ENCODE measurements around the gene ZNF224.

Gene ZNF224

DNA sequence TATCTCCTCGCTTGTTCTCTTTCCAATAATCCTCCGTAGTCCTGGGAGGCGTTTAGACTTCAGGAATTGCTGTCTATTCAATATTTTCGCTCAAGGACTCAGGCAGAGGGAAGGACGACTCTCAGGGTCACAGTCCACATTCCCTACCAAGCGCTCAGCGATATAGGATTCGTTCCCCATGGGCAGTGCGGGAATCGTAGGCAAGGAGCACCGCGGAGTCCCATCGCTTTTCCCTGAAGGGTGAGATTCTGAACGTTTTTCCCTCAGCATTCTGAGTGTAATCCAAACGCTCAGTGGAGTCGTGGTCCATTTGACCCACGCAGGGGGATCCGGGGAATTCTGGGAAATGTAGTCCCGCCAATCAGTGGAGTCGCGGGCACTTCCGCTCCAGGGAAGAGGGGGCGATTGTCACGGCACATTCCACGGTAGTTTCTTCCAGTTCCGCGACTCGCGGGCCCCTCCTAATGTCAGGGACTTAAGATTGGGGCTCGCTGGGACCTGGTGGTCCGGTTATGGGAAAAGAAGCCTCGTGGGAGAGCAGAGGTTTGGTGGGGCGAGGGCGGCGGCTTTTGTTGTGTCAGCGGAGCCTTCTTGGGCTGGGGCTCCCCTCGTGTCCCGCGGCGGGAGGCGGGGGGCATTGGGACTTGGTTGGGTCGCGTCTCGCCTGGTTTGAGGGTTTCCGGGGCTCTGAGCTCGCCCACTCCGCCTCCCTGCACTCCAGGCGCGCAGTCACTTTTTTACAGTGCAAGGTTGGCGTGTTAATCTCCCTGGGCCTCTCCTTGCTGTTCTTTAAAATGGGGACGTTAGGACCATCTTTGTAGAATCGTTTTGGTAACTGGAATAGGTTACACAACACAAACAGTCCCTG lies 47.3 kb downstream of the ZNF224 start, which contains the start of gene ZNF234:
Gene ZNF234 (plus strand): TSS at position 364 of the 868 bp plus-strand sequence. CDS start 3,079 bp downstream, outside the sequence.
- peak; percentile 67 to 85 for DNase-seq

DNA sequence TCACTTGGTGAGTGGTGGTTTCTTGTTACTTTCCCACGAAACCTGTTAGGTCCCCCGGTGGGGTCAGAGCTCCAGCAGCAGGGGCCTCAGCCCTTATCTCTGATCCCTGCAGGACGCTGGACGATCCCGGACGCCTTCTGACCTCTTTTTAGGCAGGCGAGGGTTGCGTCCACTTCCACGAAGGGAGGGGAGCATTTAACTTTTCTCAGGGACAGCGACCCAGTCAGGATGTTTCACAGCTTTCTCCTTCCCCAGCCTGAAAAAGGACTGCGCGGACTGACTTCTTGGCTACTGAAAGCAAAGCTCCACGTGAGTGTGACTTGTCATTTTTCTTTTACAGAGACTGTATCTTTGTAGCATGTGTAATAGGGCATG lies 47.9 kb downstream of the ZNF224 start:
- DNase-seq, result no peak

DNA sequence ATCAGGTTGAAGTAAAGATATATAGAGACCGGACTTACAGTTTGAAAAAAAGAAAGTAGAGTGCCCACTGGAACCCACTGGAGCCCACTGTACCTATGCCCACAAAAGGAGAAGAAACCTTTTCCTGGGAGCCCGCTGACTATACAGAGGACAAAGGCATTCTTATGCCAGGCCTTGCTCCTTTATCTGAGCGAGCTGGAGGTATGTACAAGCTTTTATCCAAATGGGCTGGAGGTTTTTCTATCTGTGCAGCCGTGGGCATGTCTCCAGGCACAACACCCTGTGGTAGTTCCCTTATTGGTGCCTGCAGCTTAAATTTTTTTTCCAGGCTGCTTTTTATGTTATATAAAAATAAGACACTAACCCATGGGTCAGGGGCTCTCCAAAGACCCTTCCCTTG lies 55.6 kb downstream of the ZNF224 start:
- DNase-seq, result no peak

DNA sequence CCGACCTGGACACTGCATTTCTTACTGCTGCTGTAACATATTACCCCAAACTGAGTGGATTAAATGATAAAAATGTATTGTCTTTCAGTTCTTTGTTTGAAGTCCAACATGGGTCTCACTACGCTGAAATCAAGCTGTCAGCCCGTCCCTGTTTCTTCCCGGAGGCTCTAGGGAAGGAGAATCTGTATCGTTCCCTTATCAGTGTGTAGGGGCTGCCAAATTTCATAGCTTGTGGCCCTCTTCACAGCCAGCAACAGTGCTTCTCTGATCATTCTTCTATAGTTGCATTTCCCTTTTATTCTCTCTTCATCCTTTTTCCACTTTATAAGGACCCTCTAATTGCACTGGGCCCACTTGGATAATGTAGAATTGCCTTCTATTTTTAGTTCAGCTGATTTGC lies 57.3 kb downstream of the ZNF224 start:
- no peak for DNase-seq

- no peak for DNase-seq
Measured at GRCh38 chr19:44156475-44156874, 62.3 kb downstream of the ZNF224 start.
